IPS-15b (cell line): ENCODE data around the gene PEX14.
"Not testable (repeated sequence)": the region's sequence is repeated elsewhere in the genome, so short reads cannot be mapped to it uniquely, and the experiment has no call there.

Source experiments
- H3K27me3 ChIP-seq: one replicate; pipeline ENCODE4 v1.6.1; 2013; ENCODE audit warnings: low read length; ENCODE audit not compliant: control insufficient read depth, insufficient read depth
- H3K36me3 ChIP-seq: one replicate; pipeline ENCODE4 v1.6.1; 2013; ENCODE audit warnings: low read length; ENCODE audit not compliant: control insufficient read depth, insufficient read depth
- H3K4me1 ChIP-seq: one replicate; pipeline ENCODE4 v1.6.1; 2013; ENCODE audit warnings: mild to moderate bottlenecking, low read length; ENCODE audit not compliant: control insufficient read depth, insufficient read depth
- H3K4me3 ChIP-seq: one replicate; pipeline ENCODE4 v1.5.1; 2013; ENCODE audit warnings: low read depth, low read length
- H3K9ac ChIP-seq: one replicate; pipeline ENCODE4 v1.6.1; 2013; ENCODE audit warnings: low read depth, mild to moderate bottlenecking, low read length
- H3K9me3 ChIP-seq: one replicate; pipeline ENCODE4 v1.6.1; 2013; ENCODE audit warnings: mild to moderate bottlenecking, low read length; ENCODE audit not compliant: control insufficient read depth, insufficient read depth

Gene PEX14

GRCh38 chr1:10456661-10457060 lies 18.1 kb upstream of the PEX14 start:
- Histone ChIP-seq H3K36me3 (peaks cover 14% of the 10 kb centered on the region), H3K9ac (no peak overlapping the region)

GRCh38 chr1:10457462-10457861 lies 17.3 kb upstream of the PEX14 start:
- H3K9me3 ChIP-seq, H3K4me3 ChIP-seq, H3K9ac ChIP-seq, H3K27me3 ChIP-seq, H3K4me1 ChIP-seq: not testable (repeated sequence)
- H3K36me3 ChIP-seq = peaks cover 19% of the 10 kb centered on the region

More at GRCh38 chr1:10456661-10457060, 18.1 kb upstream of the PEX14 start:
- H3K4me3 ChIP-seq = no peak overlapping the region
- H3K27me3 ChIP-seq = no peaks in the 10 kb centered on the region
- H3K9me3 ChIP-seq = no peaks in the 10 kb centered on the region
- H3K4me1 ChIP-seq = no peaks in the 10 kb centered on the region

- Histone ChIP-seq H3K4me1 (no peaks in the 10 kb centered on the region), H3K4me3 (no peak overlapping the region), H3K9me3 (no peaks in the 10 kb centered on the region), H3K9ac (no peak overlapping the region), H3K36me3 (peaks cover 23% of the 10 kb centered on the region), H3K27me3 (no peaks in the 10 kb centered on the region)
Observed at GRCh38 chr1:10457875-10458274, 16.9 kb upstream of the PEX14 start.

DNA sequence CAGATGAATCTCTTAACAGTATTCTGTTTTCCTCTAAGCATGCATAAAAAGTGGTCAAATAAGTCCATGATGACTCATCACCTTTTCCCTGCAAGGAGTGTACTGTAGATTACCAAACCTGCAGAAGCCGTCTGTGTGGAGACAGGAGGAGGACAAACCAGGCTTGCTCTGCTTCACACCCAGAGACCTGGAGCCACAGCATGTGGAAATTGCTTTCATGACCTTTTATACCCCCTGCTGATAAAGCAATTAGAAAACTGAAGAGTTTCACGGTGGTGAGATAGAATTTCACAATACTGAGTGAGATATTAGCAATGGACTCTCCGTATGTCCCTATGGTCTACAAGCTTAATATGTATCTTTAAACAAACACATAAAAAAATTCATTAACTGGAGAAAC lies 15.6 kb upstream of the PEX14 start:
- H3K27me3 ChIP-seq = no peaks in the 10 kb centered on the region
- H3K9ac ChIP-seq = no peak overlapping the region
- H3K4me3 ChIP-seq = no peak overlapping the region
- peaks cover 31% of the 10 kb centered on the region for H3K36me3 ChIP-seq
- no peaks in the 10 kb centered on the region for H3K4me1 ChIP-seq
- H3K9me3 ChIP-seq = no peaks in the 10 kb centered on the region

- no peaks in the 10 kb centered on the region for H3K27me3 ChIP-seq
- H3K9me3 ChIP-seq = no peaks in the 10 kb centered on the region
- H3K9ac ChIP-seq = no peak overlapping the region
- no peak overlapping the region for H3K4me3 ChIP-seq
- no peaks in the 10 kb centered on the region for H3K4me1 ChIP-seq
- peaks cover 52% of the 10 kb centered on the region for H3K36me3 ChIP-seq
Observed at GRCh38 chr1:10467078-10467477, 7.7 kb upstream of the PEX14 start.

GRCh38 chr1:10470043-10470442 lies 4.7 kb upstream of the PEX14 start:
- peaks cover 36% of the 10 kb centered on the region for H3K36me3 ChIP-seq
- no peaks in the 10 kb centered on the region for H3K27me3 ChIP-seq
- no peak overlapping the region for H3K4me3 ChIP-seq
- no peak overlapping the region for H3K9ac ChIP-seq
- no peaks in the 10 kb centered on the region for H3K4me1 ChIP-seq
- H3K9me3 ChIP-seq = no peaks in the 10 kb centered on the region

GRCh38 chr1:10471411-10472219 lies 3.1 kb upstream of the PEX14 start:
- Histone ChIP-seq H3K4me1 (no peaks in the 10 kb centered on the region), H3K4me3 (peak overlapping the region; percentile 98), H3K9ac (peak overlapping the region; percentile 89), H3K9me3 (no peaks in the 10 kb centered on the region), H3K36me3 (peaks cover 26% of the 10 kb centered on the region), H3K27me3 (no peaks in the 10 kb centered on the region)

DNA sequence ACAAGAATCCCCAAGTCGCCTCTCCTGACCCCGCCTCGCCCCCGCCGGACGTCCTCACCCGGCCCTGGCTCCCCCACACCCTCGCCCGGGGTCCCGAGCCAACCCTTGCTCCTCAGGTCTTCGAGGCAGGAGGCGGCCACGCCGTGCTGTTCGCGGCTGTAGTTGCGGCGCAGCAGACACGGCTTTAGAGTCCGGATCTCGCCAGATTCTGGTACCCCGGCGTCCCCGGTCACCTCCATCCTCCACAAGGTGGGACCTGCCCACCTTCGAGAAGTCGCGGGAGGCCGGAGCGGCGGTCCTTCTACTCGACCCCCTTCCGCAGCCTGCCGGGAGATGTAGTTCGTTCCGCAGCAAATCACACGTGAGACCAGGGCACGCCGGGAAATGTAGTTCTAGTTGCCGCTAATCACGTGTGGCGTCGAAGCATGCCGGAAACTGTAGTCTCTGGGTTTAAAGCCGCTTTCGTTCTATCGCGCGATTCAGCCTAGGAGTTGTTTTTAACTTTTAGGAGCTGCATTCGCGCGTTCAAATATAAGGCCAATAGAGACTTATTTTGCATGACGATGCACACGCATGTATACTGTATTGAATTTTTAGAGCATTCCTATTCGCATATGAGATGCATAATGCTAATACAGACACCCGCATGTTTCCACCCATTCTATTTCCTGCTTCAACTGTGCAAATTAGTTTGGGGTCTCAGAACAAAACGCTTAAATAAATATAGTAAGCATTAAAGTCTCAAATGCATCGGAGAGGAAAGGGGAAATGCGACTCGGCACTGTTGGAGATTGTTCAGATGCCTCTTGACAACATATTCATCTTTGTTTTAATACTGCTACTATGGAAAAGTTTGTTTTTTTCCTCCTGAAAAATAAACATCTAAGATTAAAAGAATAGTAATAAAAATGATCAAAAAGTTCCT lies 2.3 kb upstream of the PEX14 start, which contains the start of gene DFFA:
TSS of gene DFFA (minus strand) at position 310 of the 925 bp plus-strand sequence. CDS start at position 239, 71 bp downstream.
- Histone ChIP-seq H3K36me3 (peaks cover 21% of the 10 kb centered on the region), H3K9ac (peak within 1 kb of the TSS; percentile 89), H3K4me3 (peak within 1 kb of the TSS; percentile 98), H3K9me3 (no peaks in the 10 kb centered on the region), H3K4me1 (no peaks in the 10 kb centered on the region), H3K27me3 (no peaks in the 10 kb centered on the region)

GRCh38 chr1:10473145-10473765 lies 1.5 kb upstream of the PEX14 start:
- Histone ChIP-seq H3K9me3 (no peaks in the 10 kb centered on the region), H3K4me1 (no peaks in the 10 kb centered on the region), H3K9ac (no peak overlapping the region), H3K4me3 (no peak overlapping the region), H3K36me3 (peaks cover 13% of the 10 kb centered on the region), H3K27me3 (no peaks in the 10 kb centered on the region)

DNA sequence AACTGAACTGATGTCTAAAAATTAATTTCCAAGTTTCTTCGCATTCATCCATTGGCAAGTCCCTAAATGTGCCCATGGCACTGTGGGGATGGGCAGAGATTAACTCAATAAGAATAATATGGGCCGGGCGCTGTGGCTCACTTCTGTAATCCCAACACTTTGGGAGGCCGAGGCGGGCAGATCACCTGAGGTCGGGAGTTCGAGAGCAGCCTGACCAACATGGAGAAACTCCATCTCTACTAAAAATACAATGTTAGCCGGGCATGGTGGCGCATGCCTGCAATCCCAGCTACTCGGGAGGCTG lies 489 bp upstream of the PEX14 start:
- peak overlapping the region; percentile 66 for H3K4me3 ChIP-seq
- not testable (repeated sequence) for H3K4me1 ChIP-seq, H3K9ac ChIP-seq, H3K27me3 ChIP-seq, H3K36me3 ChIP-seq, H3K9me3 ChIP-seq

DNA sequence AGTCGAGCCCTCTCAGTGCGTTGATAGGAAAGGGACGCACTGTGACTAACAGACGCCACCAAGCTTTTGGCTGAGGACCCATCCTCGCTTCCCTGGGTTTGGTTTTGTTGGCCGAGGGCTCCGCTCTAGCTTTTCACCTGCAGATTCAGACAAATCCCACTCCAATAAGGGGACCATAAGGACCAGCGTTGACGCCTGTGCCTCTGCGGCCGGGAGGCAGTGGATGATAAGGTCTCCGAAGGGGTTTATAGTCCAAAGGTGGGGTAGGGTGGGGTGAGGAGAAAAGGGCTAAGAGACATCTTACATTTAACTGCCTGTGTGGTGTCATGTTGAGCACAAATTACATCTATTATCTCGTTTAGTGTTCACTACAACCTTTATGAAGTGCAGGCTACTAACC lies 760 bp downstream of the PEX14 start:
- Histone ChIP-seq H3K36me3 (no peaks in the 10 kb centered on the region), H3K9me3 (no peaks in the 10 kb centered on the region), H3K4me3 (peak overlapping the region; percentile 66), H3K9ac (peak overlapping the region; percentile 67), H3K27me3 (no peaks in the 10 kb centered on the region), H3K4me1 (no peaks in the 10 kb centered on the region)
